K562 (cell line): Measurements from ENCODE around the gene ACVR1C. TPM values are rescaled to one million over a fixed set of nuclear protein-coding genes. Genes with fewer than 3 reads are reported as not detected.

ENCODE experiments used
- ATAC-seq: fragments of 200-7000 bp; cut with Tn5 transposase; 3 replicates; pipeline ENCODE4 v1.9.1; 2020; ENCODE audit warnings: moderate library complexity
- BruUV-seq: library from RNA; stranded (reverse); fragments of 400-500 nt; replicated peaks from 2 replicates; lab custom pipeline; 2021; lab: Mats Ljungman, UMichigan
- CTCF ChIA-PET: fragments of 300-600 bp; formaldehyde crosslinking; extraction: SDS; loops from one replicate; lab custom pipeline; 2021; ENCODE audit warnings: low intra/inter-chr PET ratio; lab: Yijun Ruan, JAX
- POLR2A ChIA-PET: fragments of 300-600, 350-650 bp; sonication (Branson Sonifier 250); formaldehyde crosslinking; extraction: SDS; loops from one replicate; lab custom pipeline; 2021; ENCODE audit warnings: antibody characterized with exemption, inconsistent platforms; lab: Yijun Ruan, JAX
- DNase-seq, 4 experiments: peaks; one replicate each; pipeline versions ENCODE4 v3.0.0 to v3.0.0-alpha.2; 2011 to 2018; ENCODE audit warnings: low spot score in 3 of 4, mixed read lengths in 3 of 4; ENCODE audit errors: extremely low read depth in 1 of 4
- FAIRE-seq: peaks from 2 replicates; lab custom pipeline; 2011; peaks lifted over from hg19 to GRCh38; lab: Jason Lieb, UNC
- H2AFZ ChIP-seq: 2 replicates; pipeline ENCODE4 v1.6.0; 2011; ENCODE audit warnings: low read depth, low read length, control low read depth, inconsistent platforms
- H3K27ac ChIP-seq: fragments of 200-600 bp; 3 replicates; pipeline ENCODE4 v1.8.0; 2011; ENCODE audit warnings: low read depth, mild to moderate bottlenecking, control low read depth, inconsistent platforms, low read length, moderate library complexity, mixed read lengths; ENCODE audit errors: extremely low read depth
- H3K27me3 ChIP-seq, 2 experiments: fragments of 300-600 bp in 1 of 2; 2 replicates in 1 of 2; 3 replicates in 1 of 2; pipeline versions ENCODE4 v1.6.0 to v1.8.0; 2011; ENCODE audit warnings: inconsistent platforms in 2 of 2, low read length in 2 of 2, mild to moderate bottlenecking in 1 of 2, mixed read lengths in 1 of 2, moderate library complexity in 1 of 2; ENCODE audit not compliant: control insufficient read depth in 2 of 2, insufficient read depth in 2 of 2
- H3K36me3 ChIP-seq: fragments of 300-600 bp; 3 replicates; pipeline ENCODE4 v1.8.0; 2011; ENCODE audit warnings: mild to moderate bottlenecking, low read length, inconsistent platforms; ENCODE audit not compliant: control insufficient read depth, insufficient read depth
- H3K4me1 ChIP-seq, 2 experiments: fragments of 200-600 bp in 1 of 2; replicated peaks in 1 of 2; 2 replicates in 1 of 2; 3 replicates in 1 of 2; pipeline versions ENCODE4 v1.5.1 to v1.8.0; 2011; ENCODE audit warnings: inconsistent platforms in 2 of 2, low read length in 2 of 2, mild to moderate bottlenecking in 1 of 2, mixed read lengths in 1 of 2, moderate library complexity in 1 of 2; ENCODE audit not compliant: control insufficient read depth in 2 of 2, insufficient read depth in 2 of 2
- H3K4me2 ChIP-seq: 2 replicates; pipeline ENCODE4 v1.6.1; 2011; ENCODE audit warnings: low read length, control low read depth, inconsistent platforms, mixed read lengths; ENCODE audit not compliant: insufficient read depth
- H3K4me3 ChIP-seq: fragments of 200-600 bp; sonication (generic), shearing (Covaris generic); 2 replicates; pipeline ENCODE4 v1.5.1; 2016; ENCODE audit warnings: control low read depth, inconsistent platforms
- H3K79me2 ChIP-seq: fragments of 200-600 bp; 3 replicates; pipeline ENCODE4 v1.8.0; 2011; ENCODE audit warnings: low read length, inconsistent platforms; ENCODE audit not compliant: control insufficient read depth, insufficient read depth
- H3K9ac ChIP-seq, 2 experiments: 2 replicates each; pipeline versions ENCODE4 v1.6.0 to v1.6.1; 2011; ENCODE audit warnings: low read depth in 2 of 2, low read length in 2 of 2, control low read depth in 1 of 2, inconsistent platforms in 1 of 2, mild to moderate bottlenecking in 1 of 2, mixed read lengths in 1 of 2; ENCODE audit not compliant: insufficient read depth in 1 of 2
- H3K9me1 ChIP-seq: one replicate; pipeline ENCODE4 v1.6.0; 2011; ENCODE audit warnings: inconsistent platforms, mild to moderate bottlenecking, low read length, moderate library complexity; ENCODE audit not compliant: control insufficient read depth, insufficient read depth
- H3K9me3 ChIP-seq: replicated peaks from 2 replicates; pipeline ENCODE4 v1.5.1; 2011; ENCODE audit warnings: low read depth, low read length, inconsistent platforms; ENCODE audit not compliant: control insufficient read depth, insufficient read depth
- H4K20me1 ChIP-seq: replicated peaks from 2 replicates; pipeline ENCODE4 v1.6.1; 2011; ENCODE audit warnings: low read length, inconsistent platforms, mixed read lengths; ENCODE audit not compliant: control insufficient read depth, insufficient read depth
- ATF4 ChIP-seq: fragments of 450-650 bp; formaldehyde crosslinking; IDR thresholded peaks from 2 replicates; pipeline ENCODE4 v1.4.0; 2022; ENCODE audit warnings: mild to moderate bottlenecking, moderate library complexity
- CCNT2 ChIP-seq: IDR thresholded peaks from 2 replicates; pipeline ENCODE4 v1.6.1; 2011; ENCODE audit warnings: borderline replicate concordance, low read depth, mild to moderate bottlenecking, moderate library complexity, mixed read lengths, low read length; ENCODE audit not compliant: insufficient read length; ENCODE audit errors: extremely low read depth
- CEBPG ChIP-seq, 3 experiments: fragments of 200-800 bp in 1 of 3; sonication (Bioruptor generic) in 1 of 3; sonication (generic) in 1 of 3; formaldehyde crosslinking in 1 of 3; IDR thresholded peaks in 2 of 3; conservative IDR thresholded peaks in 1 of 3; 2 replicates each; pipeline versions ENCODE4 v1.6.1 to v1.8.0; 2016 to 2022; ENCODE audit warnings: missing compliant biosample characterization in 2 of 3, missing genetic modification characterization in 2 of 3, mild to moderate bottlenecking in 1 of 3, missing genetic modification reagents in 1 of 3
- CREBBP ChIP-seq: IDR thresholded peaks from one replicate; pipeline ENCODE4 v1.6.1; 2012; ENCODE audit warnings: low read depth, mild to moderate bottlenecking, control low read depth, inconsistent platforms, low read length
- CXXC5 ChIP-seq: fragments of 250-450 bp; sonication (Bioruptor Pico); IDR thresholded peaks from 2 replicates; pipeline ENCODE4 v1.8.0; 2022; ENCODE audit warnings: inconsistent platforms, mild to moderate bottlenecking, moderate library complexity
- DNMT1 ChIP-seq: fragments of 450-650 bp; IDR thresholded peaks from 2 replicates; pipeline ENCODE4 v1.6.1; 2016; ENCODE audit warnings: antibody characterized with exemption, mild to moderate bottlenecking
- EWSR1 ChIP-seq: fragments of 450-650 bp; IDR thresholded peaks from 2 replicates; pipeline ENCODE4 v1.6.1; 2018; ENCODE audit warnings: borderline replicate concordance, mild to moderate bottlenecking, low read depth, moderate library complexity; ENCODE audit not compliant: partially characterized antibody
- FOXK2 ChIP-seq, 2 experiments: fragments of 450-650 bp; IDR thresholded peaks in 1 of 2; conservative IDR thresholded peaks in 1 of 2; 2 replicates each; pipeline ENCODE4 v1.6.1; 2016; ENCODE audit warnings: low read depth in 2 of 2, mild to moderate bottlenecking in 1 of 2
- NFIC ChIP-seq: fragments of 450-650 bp; IDR thresholded peaks from 2 replicates; pipeline ENCODE4 v1.6.1; 2017; ENCODE audit warnings: mild to moderate bottlenecking, inconsistent platforms
- NR4A1 ChIP-seq, 2 experiments: fragments of 250-450 bp in 1 of 2; fragments of 450-650 bp in 1 of 2; sonication (Bioruptor Pico) in 1 of 2; IDR thresholded peaks; 2 replicates each; pipeline versions ENCODE4 v1.4.0 to v1.6.1; 2016 to 2020; ENCODE audit warnings: mild to moderate bottlenecking in 2 of 2, missing compliant biosample characterization in 1 of 2, missing genetic modification characterization in 1 of 2, moderate library complexity in 1 of 2
- PHTF2 ChIP-seq: fragments of 250-450 bp; sonication (Bioruptor Pico); IDR thresholded peaks from 2 replicates; pipeline ENCODE4 v1.5.0; 2021; ENCODE audit warnings: mild to moderate bottlenecking
- SMARCA4 ChIP-seq: fragments of 450-650 bp; IDR thresholded peaks from 2 replicates; pipeline ENCODE4 v1.6.1; 2016
- TAF7 ChIP-seq: fragments of 450-650 bp; IDR thresholded peaks from 2 replicates; pipeline ENCODE4 v1.6.1; 2016; ENCODE audit warnings: missing genetic modification characterization, missing compliant biosample characterization
- TAF9B ChIP-seq: fragments of 450-650 bp; IDR thresholded peaks from 2 replicates; pipeline ENCODE4 v1.6.1; 2018; ENCODE audit warnings: mild to moderate bottlenecking; ENCODE audit not compliant: partially characterized antibody
- ZNF175 ChIP-seq: fragments of 200-800 bp; sonication (Bioruptor generic); IDR thresholded peaks from 2 replicates; pipeline ENCODE4 v1.6.1; 2016; ENCODE audit warnings: low read depth, mild to moderate bottlenecking, missing genetic modification characterization, missing compliant biosample characterization
- ZNF212 ChIP-seq: fragments of 450-650 bp; formaldehyde crosslinking; IDR thresholded peaks from 2 replicates; pipeline ENCODE4 v1.4.0; 2020; ENCODE audit warnings: mild to moderate bottlenecking
- ZNF263 ChIP-seq: sonication (generic); formaldehyde crosslinking; IDR thresholded peaks from 2 replicates; pipeline ENCODE4 v1.8.0; 2022; ENCODE audit warnings: mild to moderate bottlenecking, missing genetic modification reagents, borderline replicate concordance
- ZNF41 ChIP-seq: fragments of 250-450 bp; sonication (Bioruptor Pico); conservative IDR thresholded peaks from 2 replicates; pipeline ENCODE4 v1.4.0; 2020; ENCODE audit warnings: mild to moderate bottlenecking
- ZNF699 ChIP-seq: fragments of 250-450 bp; sonication (Bioruptor Pico); IDR thresholded peaks from 2 replicates; pipeline ENCODE4 v1.8.0; 2021; ENCODE audit warnings: mild to moderate bottlenecking, moderate library complexity; ENCODE audit not compliant: insufficient replicate concordance
- in situ Hi-C: fragments of 300-500 bp; cut with MboI; formaldehyde crosslinking; loops from 4 replicates; pipeline ENCODE4 v1.15.0; 2018; ENCODE audit warnings: inconsistent platforms, mixed read lengths
- intact Hi-C: fragments of 100-400 bp; cut with micrococcal nuclease; formaldehyde crosslinking; loops from 2 replicates; pipeline ENCODE4 v1.14.2; 2022
- polyA plus RNA-seq, 8 experiments: library from polyadenylated mRNA; depleted of rRNA in 4 of 8; stranded (reverse) in 5 of 8; unstranded in 3 of 8; fragments of >200 nt; fragmentation: Nextera tagmentation in 2 of 8; fragmentation: Illumina TruSeq in 1 of 8; extraction: Ambion mirVana in 2 of 8; extraction: Trizol in 1 of 8; gene quantifications; 2 replicates each; pipeline versions ENCODE4 v1.2.1 to v1.2.3, GENCODE V29; 2011 to 2014; ENCODE audit warnings: inconsistent platforms in 1 of 8, missing spikeins in 1 of 8
- total RNA-seq, 7 experiments: library from RNA; depleted of rRNA in 6 of 7; stranded (reverse); fragments of >200 nt in 6 of 7; fragmentation: Illumina TruSeq in 2 of 7; extraction: Trizol in 2 of 7; gene quantifications; 2 replicates each; pipeline versions ENCODE4 v1.2.1 to v1.2.3, GENCODE V29; 2011 to 2021; ENCODE audit warnings: low replicate concordance in 1 of 7
- TF ChIP-seq, protein P1 (sequence below): fragments of 250-450 bp; sonication (Bioruptor Pico); IDR thresholded peaks from 2 replicates; pipeline ENCODE4 v1.4.0; 2020

The ACVR1C gene
- total and polyA plus RNA-seq, 9 of the 15 experiments (the other 6 are each of a cell fraction or from before 2014, with no cell fraction given), result 0.05 to 0.58 (median 0.28) TPM

DNA sequence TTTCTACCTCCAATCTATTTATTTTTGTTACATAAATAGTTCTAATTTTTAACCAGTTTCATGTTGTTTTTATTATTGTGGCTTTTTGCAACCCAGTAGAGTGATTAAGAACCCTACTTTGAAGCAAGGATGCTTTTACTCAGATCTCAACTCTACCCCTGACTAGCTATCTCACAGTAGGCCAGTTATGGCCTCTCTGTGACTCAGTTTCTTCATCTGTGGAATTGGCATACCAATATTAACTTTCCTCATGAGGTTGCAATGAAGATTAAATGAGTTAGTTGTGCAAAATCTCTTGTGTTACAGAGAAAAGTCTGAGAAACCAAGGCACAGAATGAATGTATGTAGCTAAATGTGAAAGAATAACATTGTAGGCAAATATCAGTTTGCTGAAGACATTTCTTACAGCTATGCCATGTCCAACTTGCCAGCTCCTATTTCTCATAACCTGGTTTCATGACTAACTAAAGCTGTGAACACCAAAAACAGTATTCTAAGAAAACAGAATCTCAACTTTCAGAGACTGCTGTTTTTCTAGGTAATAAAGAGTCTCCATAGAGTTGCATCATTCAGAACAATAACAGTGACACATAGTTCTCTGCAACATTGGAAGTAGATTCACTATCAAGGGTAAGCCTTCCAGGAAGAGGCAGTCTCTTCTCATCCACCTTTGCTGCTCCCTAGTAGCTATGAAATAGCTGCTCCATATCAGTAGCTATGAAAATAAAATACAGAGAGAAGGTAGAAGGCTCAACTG is 151.5 kb downstream of the ACVR1C start:
- CTCF ChIA-PET, result no interaction called here
- ATAC-seq, result peak; percentile 74
- Histone ChIP-seq H3K36me3 (no peaks in the 10 kb centered on the region), H3K4me3 (no peak overlapping the region), H3K9me3 (no peaks in the 10 kb centered on the region), H2AFZ (no peak overlapping the region), H3K4me2 (no peak overlapping the region), H3K27me3 (no peaks in the 10 kb centered on the region; a peak in 1 of 5 replicates), H3K4me1 (peaks cover 0 to 22% of the 10 kb centered on the region in 2 experiments; a peak in 3 of 5 replicates), H3K9ac (no peak overlapping the region), H3K9me1 (no peaks in the 10 kb centered on the region), H3K27ac (no peak overlapping the region), H3K79me2 (no peaks in the 10 kb centered on the region), H4K20me1 (no peaks in the 10 kb centered on the region)
- FAIRE-seq, result no peak
- POLR2A ChIA-PET, result interaction anchor here (0.8 kb wide), 1 partner anchor 9 kb away, joined by 3 read pairs; no protein-coding TSS in a partner anchor
- intact Hi-C loops (loop anchor here (5.0 kb wide), 1 partner anchor 150 kb away; the partner anchor contains the start of gene ERMN), in situ Hi-C loops (loop anchor here (25.0 kb wide), 1 partner anchor 1260 kb away; no protein-coding TSS in a partner anchor)
- no TSS peak for BruUV-seq
- no peak for DNase-seq
- no peak for TF ChIP-seq DNMT1
- no peak for TF ChIP-seq CEBPG (CRISPR knock-in tag; IDR thresholded peaks at IDR 0.05)
- TF ChIP-seq CEBPG (tag; conservative IDR thresholded peaks at IDR 0.05 in 1 of 2, IDR thresholded peaks at IDR 0.05 in 1 of 2), result peak; percentile 93 to 98
- TF ChIP-seq TAF7 (tag), result no peak
- no peak for TF ChIP-seq EWSR1
- no peak for TF ChIP-seq CREBBP
- no peak for TF ChIP-seq FOXK2 (conservative IDR thresholded peaks at IDR 0.05 in 1 of 2, IDR thresholded peaks at IDR 0.05 in 1 of 2; ENCODE audit: low read depth in 2 of 2)
- no peak for TF ChIP-seq CXXC5 (CRISPR knock-in tag)
- no peak for TF ChIP-seq NFIC
- no peak for TF ChIP-seq CCNT2
- TF ChIP-seq ZNF212, result no peak
- TF ChIP-seq SMARCA4, result no peak
- peak; percentile 73; the same call in 1 of the 2 replicates for TF ChIP-seq ATF4
- TF ChIP-seq PHTF2 (CRISPR knock-in tag), result no peak
- no peak for TF ChIP-seq TAF9B
- TF ChIP-seq, protein P1, sequence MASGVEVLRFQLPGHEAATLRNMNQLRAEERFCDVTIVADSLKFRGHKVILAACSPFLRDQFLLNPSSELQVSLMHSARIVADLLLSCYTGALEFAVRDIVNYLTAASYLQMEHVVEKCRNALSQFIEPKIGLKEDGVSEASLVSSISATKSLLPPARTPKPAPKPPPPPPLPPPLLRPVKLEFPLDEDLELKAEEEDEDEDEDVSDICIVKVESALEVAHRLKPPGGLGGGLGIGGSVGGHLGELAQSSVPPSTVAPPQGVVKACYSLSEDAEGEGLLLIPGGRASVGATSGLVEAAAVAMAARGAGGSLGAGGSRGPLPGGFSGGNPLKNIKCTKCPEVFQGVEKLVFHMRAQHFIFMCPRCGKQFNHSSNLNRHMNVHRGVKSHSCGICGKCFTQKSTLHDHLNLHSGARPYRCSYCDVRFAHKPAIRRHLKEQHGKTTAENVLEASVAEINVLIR (CRISPR knock-in tag), result no peak
- TF ChIP-seq ZNF263 (CRISPR knock-in tag), result no peak
- TF ChIP-seq ZNF175, result no peak
- TF ChIP-seq ZNF41 (CRISPR knock-in tag), result no peak
- TF ChIP-seq ZNF699, result no peak
- TF ChIP-seq NR4A1 (CRISPR knock-in tag; IDR thresholded peaks at IDR 0.05), result no peak
- TF ChIP-seq NR4A1 (tag; IDR thresholded peaks at IDR 0.05), result no peak
